H9 (cell line): Measurements from ENCODE around the gene SLCO3A1. TPM values are rescaled to one million over a fixed set of nuclear protein-coding genes. Genes with fewer than 3 reads are reported as not detected.

Source experiments
- DNase-seq: peaks from one replicate; pipeline ENCODE4 v3.0.0-alpha.2; 2017
- H2AFZ ChIP-seq: one replicate; pipeline ENCODE4 v1.6.1; 2013; ENCODE audit warnings: mild to moderate bottlenecking, low read length, control low read depth, moderate library complexity
- H2AK5ac ChIP-seq: 2 replicates; pipeline ENCODE4 v1.6.1; 2013; ENCODE audit warnings: low read length, control low read depth, mixed read lengths; ENCODE audit not compliant: insufficient read length
- H2BK120ac ChIP-seq: one replicate; pipeline ENCODE4 v1.6.1; 2013; ENCODE audit warnings: low read depth, mild to moderate bottlenecking, low read length, control low read depth, inconsistent platforms; ENCODE audit not compliant: poor library complexity, severe bottlenecking
- H2BK12ac ChIP-seq: 2 replicates; pipeline ENCODE4 v1.6.1; 2013; ENCODE audit warnings: low read length, control low read depth, mixed read lengths, low read depth; ENCODE audit not compliant: insufficient read length
- H2BK15ac ChIP-seq: 2 replicates; pipeline ENCODE4 v1.6.1; 2013; ENCODE audit warnings: low read depth, low read length, control low read depth
- H2BK20ac ChIP-seq: one replicate; pipeline ENCODE4 v1.6.1; 2013; ENCODE audit warnings: low read depth, mild to moderate bottlenecking, low read length, control low read depth, inconsistent platforms; ENCODE audit not compliant: poor library complexity, severe bottlenecking
- H2BK5ac ChIP-seq: 2 replicates; pipeline ENCODE4 v1.6.1; 2013; ENCODE audit warnings: low read length, control low read depth, mixed read lengths; ENCODE audit not compliant: insufficient read length
- H3K14ac ChIP-seq: 2 replicates; pipeline ENCODE4 v1.6.1; 2013; ENCODE audit warnings: low read length, control low read depth; ENCODE audit not compliant: insufficient read depth
- H3K18ac ChIP-seq: 2 replicates; pipeline ENCODE4 v1.6.1; 2013; ENCODE audit warnings: low read depth, mild to moderate bottlenecking, mixed read lengths, low read length, control low read depth; ENCODE audit not compliant: insufficient read length
- H3K23ac ChIP-seq: 2 replicates; pipeline ENCODE4 v1.6.1; 2013; ENCODE audit warnings: low read length, control low read depth, mixed read lengths, low read depth; ENCODE audit not compliant: insufficient read length
- H3K23me2 ChIP-seq: 2 replicates; pipeline ENCODE4 v1.6.1; 2013; ENCODE audit warnings: low read depth, mild to moderate bottlenecking, mixed read lengths, low read length, control low read depth; ENCODE audit not compliant: insufficient read length, poor library complexity, severe bottlenecking
- H3K27ac ChIP-seq: 2 replicates; pipeline ENCODE4 v1.5.1; 2013; ENCODE audit warnings: low read length, control low read depth, mixed read lengths, low read depth; ENCODE audit not compliant: insufficient read length
- H3K27me3 ChIP-seq: 2 replicates; pipeline ENCODE4 v1.6.1; 2013; ENCODE audit warnings: low read length, control low read depth, inconsistent platforms; ENCODE audit not compliant: insufficient read depth
- H3K4ac ChIP-seq: 2 replicates; pipeline ENCODE4 v1.6.1; 2013; ENCODE audit warnings: low read depth, mild to moderate bottlenecking, control low read depth, inconsistent platforms, low read length, moderate library complexity
- H3K4me1 ChIP-seq: 2 replicates; pipeline ENCODE4 v1.6.1; 2013; ENCODE audit warnings: low read length, control low read depth, inconsistent platforms; ENCODE audit not compliant: insufficient read depth
- H3K4me2 ChIP-seq: 2 replicates; pipeline ENCODE4 v1.6.1; 2013; ENCODE audit warnings: low read length, control low read depth, mixed read lengths; ENCODE audit not compliant: insufficient read length, insufficient read depth
- H3K56ac ChIP-seq: 2 replicates; pipeline ENCODE4 v1.6.1; 2013; ENCODE audit warnings: low read depth, mild to moderate bottlenecking, mixed read lengths, low read length, control low read depth; ENCODE audit not compliant: insufficient read length
- H3K79me1 ChIP-seq: 2 replicates; pipeline ENCODE4 v1.6.1; 2013; ENCODE audit warnings: low read depth, mild to moderate bottlenecking, moderate library complexity, low read length, control low read depth, inconsistent platforms; ENCODE audit not compliant: insufficient read depth, poor library complexity, severe bottlenecking
- H3K79me2 ChIP-seq: 2 replicates; pipeline ENCODE4 v1.6.1; 2013; ENCODE audit warnings: low read length, control low read depth, inconsistent platforms; ENCODE audit not compliant: insufficient read depth
- H3K9ac ChIP-seq: 2 replicates; pipeline ENCODE4 v1.6.1; 2013; ENCODE audit warnings: low read length, control low read depth, mixed read lengths; ENCODE audit not compliant: insufficient read length; ENCODE audit errors: extremely low read depth
- H3K9me3 ChIP-seq: one replicate; pipeline ENCODE4 v1.6.1; 2013; ENCODE audit warnings: low read depth, low read length, inconsistent platforms; ENCODE audit not compliant: control insufficient read depth
- H3T11ph ChIP-seq: one replicate; pipeline ENCODE4 v1.6.1; 2013; ENCODE audit warnings: mild to moderate bottlenecking, low read length, control low read depth, inconsistent platforms
- H4K20me1 ChIP-seq: one replicate; pipeline ENCODE4 v1.6.1; 2013; ENCODE audit not compliant: control insufficient read depth, insufficient read length, insufficient read depth
- H4K5ac ChIP-seq: 2 replicates; pipeline ENCODE4 v1.6.1; 2013; ENCODE audit warnings: low read depth, mild to moderate bottlenecking, mixed read lengths, low read length, control low read depth; ENCODE audit not compliant: insufficient read length
- H4K8ac ChIP-seq: replicated peaks from 2 replicates; pipeline ENCODE4 v1.6.1; 2013; ENCODE audit warnings: low read length, control low read depth, mixed read lengths, low read depth; ENCODE audit not compliant: insufficient read length
- H4K91ac ChIP-seq: 2 replicates; pipeline ENCODE4 v1.6.1; 2013; ENCODE audit warnings: low read depth, mild to moderate bottlenecking, moderate library complexity, mixed read lengths, low read length, control low read depth; ENCODE audit not compliant: insufficient read length
- H3K27ac Mint-ChIP-seq, 3 experiments: 2 replicates in 2 of 3; 3 replicates in 1 of 3; pipeline ENCODE4 v1.8.0; 2020 to 2021; ENCODE audit warnings: mixed read lengths in 3 of 3, mild to moderate bottlenecking in 1 of 3, moderate library complexity in 1 of 3
- H3K27me3 Mint-ChIP-seq: 2 replicates; pipeline ENCODE4 v1.8.0; 2021; ENCODE audit warnings: low read depth, mild to moderate bottlenecking, moderate library complexity, mixed read lengths
- H3K36me3 Mint-ChIP-seq, 3 experiments: 2 replicates in 2 of 3; 3 replicates in 1 of 3; pipeline ENCODE4 v1.8.0; 2020 to 2021; ENCODE audit warnings: low read depth in 3 of 3, mixed read lengths in 3 of 3; ENCODE audit not compliant: insufficient read depth in 1 of 3
- H3K4me1 Mint-ChIP-seq, 2 experiments: 2 replicates each; pipeline ENCODE4 v1.8.0; 2020; ENCODE audit warnings: mixed read lengths in 2 of 2
- H3K4me3 Mint-ChIP-seq, 2 experiments: 2 replicates in 1 of 2; 3 replicates in 1 of 2; pipeline ENCODE4 v1.8.0; 2020 to 2021; ENCODE audit warnings: mild to moderate bottlenecking in 2 of 2, mixed read lengths in 2 of 2, moderate library complexity in 1 of 2
- H3K9me3 Mint-ChIP-seq, 2 experiments: 2 replicates in 1 of 2; 3 replicates in 1 of 2; pipeline ENCODE4 v1.8.0; 2020; ENCODE audit warnings: mild to moderate bottlenecking in 2 of 2, mixed read lengths in 2 of 2, moderate library complexity in 1 of 2
- CTCF ChIP-seq: fragments of 200-600 bp; sonication (generic); conservative IDR thresholded peaks from 3 replicates; pipeline ENCODE4 v1.8.0; 2021; ENCODE audit warnings: antibody characterized with exemption, mild to moderate bottlenecking
- WGBS: extraction: QIAGEN DNeasy Blood & Tissue Kit; methylation state at CpG from one replicate; pipeline ENCODE4 v1.1.7; 2013; ENCODE audit warnings: missing lambda C conversion rate, low lambda C conversion rate, mixed read lengths; ENCODE audit not compliant: insufficient read length; ENCODE audit errors: extremely low coverage; 5-methylcytosine and 5-hydroxymethylcytosine counted together
- total RNA-seq: library from RNA; stranded (reverse); gene quantifications from 2 replicates; pipeline ENCODE4 v1.2.1, GENCODE V29; 2021

The SLCO3A1 gene
- total RNA-seq, 1 experiment from 2014 or later: 9.4 TPM

GRCh38 chr15:92079047-92079446 is 225.5 kb downstream of the SLCO3A1 start:
- H4K5ac ChIP-seq: no peak overlapping the region

More at GRCh38 chr15:92079047-92079446, 225.5 kb downstream of the SLCO3A1 start:
- Mint-ChIP-seq H3K9me3 (no peaks in the 10 kb centered on the region), H3K27me3 (no peaks in the 10 kb centered on the region), H3K36me3 (no peaks in the 10 kb centered on the region; a peak in 1 of 7 replicates), H3K27ac (no peak overlapping the region), H3K4me1 (peaks cover 7 to 17% of the 10 kb centered on the region in 2 experiments), H3K4me3 (no peak overlapping the region)
- Histone ChIP-seq H3K23ac (no peak overlapping the region), H3K79me2 (no peaks in the 10 kb centered on the region), H2AFZ (no peak overlapping the region), H3K27ac (no peak overlapping the region), H3K14ac (no peak overlapping the region), H2BK120ac (no peak overlapping the region), H3K4me2 (no peak overlapping the region), H3K27me3 (no peaks in the 10 kb centered on the region), H2BK20ac (no peak overlapping the region), H2BK5ac (no peak overlapping the region), H3K56ac (no peak overlapping the region), H2AK5ac (no peak overlapping the region), H2BK12ac (no peak overlapping the region), H3K9ac (no peak overlapping the region), H4K20me1 (no peaks in the 10 kb centered on the region), H3K18ac (no peak overlapping the region), H2BK15ac (no peak overlapping the region), H3K4me1 (peaks cover 2% of the 10 kb centered on the region; the same call in 1 of the 2 replicates), H3T11ph (no peak overlapping the region), H4K91ac (no peak overlapping the region), H4K8ac (no peak overlapping the region), H3K4ac (no peak overlapping the region), H3K79me1 (no peaks in the 10 kb centered on the region), H3K23me2 (no peaks in the 10 kb centered on the region), H3K9me3 (no peaks in the 10 kb centered on the region)
- peak; percentile 67 for TF ChIP-seq CTCF
- no peak for DNase-seq
- WGBS: no CpG with 5 or more reads among the region's 3 CpGs
